Endothelial cell of umbilical vein (primary cell): ENCODE measurements around the gene TGM6. TPM values are rescaled to one million over a fixed set of nuclear protein-coding genes. Genes with fewer than 3 reads are reported as not detected.

Source experiments
- BruUV-seq: library from RNA; stranded (reverse); fragments of 400-500 nt; replicated peaks from 2 replicates; lab custom pipeline; 2021; lab: Mats Ljungman, UMichigan
- CTCF ChIA-PET: fragments of 300-600, 350-600 bp; sonication (Branson Sonifier 250); formaldehyde crosslinking; loops from one replicate; lab custom pipeline; 2021; ENCODE audit warnings: antibody characterized with exemption, inconsistent platforms; lab: Charles Lee
- POLR2A ChIA-PET: fragments of 300-600, 350-600 bp; sonication (Branson Sonifier 250); formaldehyde crosslinking; loops from one replicate; lab custom pipeline; 2021; ENCODE audit warnings: antibody characterized with exemption, inconsistent platforms; lab: Charles Lee
- DNase-seq: peaks from one replicate; pipeline ENCODE4 v3.0.0-alpha.2; 2011; ENCODE audit warnings: low read depth, low spot score
- FAIRE-seq: peaks from 2 replicates; lab custom pipeline; 2011; peaks lifted over from hg19 to GRCh38; lab: Jason Lieb, UNC
- H2AFZ ChIP-seq: 2 replicates; pipeline ENCODE4 v1.6.0; 2012; ENCODE audit warnings: low read depth, low read length, control low read depth, inconsistent platforms
- H3K27ac ChIP-seq: 2 replicates; pipeline ENCODE4 v1.5.1; 2011; ENCODE audit warnings: low read depth, mild to moderate bottlenecking, control low read depth, low read length, moderate library complexity; ENCODE audit not compliant: insufficient read depth
- H3K27me3 ChIP-seq, 2 experiments: 2 replicates each; pipeline versions ENCODE4 v1.6.0 to v1.6.1; 2011; ENCODE audit warnings: low read length in 2 of 2, mixed read lengths in 1 of 2; ENCODE audit not compliant: control insufficient read depth in 2 of 2, insufficient read depth in 2 of 2
- H3K36me3 ChIP-seq, 2 experiments: 2 replicates in 1 of 2; 3 replicates in 1 of 2; pipeline ENCODE4 v1.5.1; 2011; ENCODE audit warnings: low read length in 2 of 2, mild to moderate bottlenecking in 1 of 2, moderate library complexity in 1 of 2; ENCODE audit not compliant: control insufficient read depth in 2 of 2, insufficient read depth in 2 of 2; ENCODE audit errors: extremely low read depth in 1 of 2
- H3K4me1 ChIP-seq: 3 replicates; pipeline ENCODE4 v1.5.1; 2011; ENCODE audit warnings: mild to moderate bottlenecking, low read length; ENCODE audit not compliant: control insufficient read depth, insufficient read depth; ENCODE audit errors: extremely low read depth
- H3K4me2 ChIP-seq: 2 replicates; pipeline ENCODE4 v1.6.1; 2011; ENCODE audit warnings: low read length, control low read depth, mixed read lengths; ENCODE audit not compliant: insufficient read depth
- H3K4me3 ChIP-seq, 3 experiments: fragments of 200-600 bp in 1 of 3; sonication (generic), shearing (Covaris generic) in 1 of 3; replicated peaks in 1 of 3; 2 replicates each; pipeline ENCODE4 v1.5.1; 2011 to 2016; ENCODE audit warnings: control low read depth in 3 of 3, low read length in 3 of 3, mild to moderate bottlenecking in 2 of 3, inconsistent platforms in 1 of 3, low read depth in 1 of 3, moderate library complexity in 1 of 3; ENCODE audit not compliant: insufficient read depth in 1 of 3
- H3K79me2 ChIP-seq: 2 replicates; pipeline ENCODE4 v1.6.0; 2012; ENCODE audit warnings: low read length, inconsistent platforms; ENCODE audit not compliant: control insufficient read depth, insufficient read depth
- H3K9ac ChIP-seq: replicated peaks from 2 replicates; pipeline ENCODE3; 2011; ENCODE audit warnings: low read length, control low read depth; ENCODE audit not compliant: insufficient read depth; ENCODE audit errors: extremely low read depth
- H3K9me1 ChIP-seq: replicated peaks from 3 replicates; pipeline ENCODE4 v1.6.0; 2011; ENCODE audit warnings: mild to moderate bottlenecking, low read length; ENCODE audit not compliant: control insufficient read depth, insufficient read depth; ENCODE audit errors: extremely low read depth
- H3K9me3 ChIP-seq: replicated peaks from 2 replicates; pipeline ENCODE4 v1.5.1; 2012; ENCODE audit warnings: low read length, inconsistent platforms; ENCODE audit not compliant: control insufficient read depth, insufficient read depth
- H4K20me1 ChIP-seq: replicated peaks from 2 replicates; pipeline ENCODE3; 2011; ENCODE audit warnings: mild to moderate bottlenecking, low read length; ENCODE audit not compliant: control insufficient read depth, insufficient read depth; ENCODE audit errors: extremely low read depth
- EZH2 ChIP-seq: IDR thresholded peaks from 2 replicates; pipeline ENCODE4 v1.6.1; 2012; ENCODE audit warnings: borderline replicate concordance, low read depth, mild to moderate bottlenecking, moderate library complexity, low read length, inconsistent platforms; ENCODE audit not compliant: severe bottlenecking
- FOS ChIP-seq: IDR thresholded peaks from 2 replicates; pipeline ENCODE4 v1.6.1; 2011; ENCODE audit warnings: mild to moderate bottlenecking, low read length, moderate library complexity, borderline replicate concordance; ENCODE audit not compliant: insufficient read depth
- GATA2 ChIP-seq: IDR thresholded peaks from 2 replicates; pipeline ENCODE4 v1.7.0; 2011; ENCODE audit warnings: low read depth, mild to moderate bottlenecking, moderate library complexity, mixed read lengths, low read length; ENCODE audit not compliant: insufficient read length, insufficient read depth
- JUN ChIP-seq: IDR thresholded peaks from 2 replicates; pipeline ENCODE4 v1.6.1; 2011; ENCODE audit warnings: borderline replicate concordance, low read depth; ENCODE audit not compliant: insufficient read length, insufficient read depth
- MYC ChIP-seq: IDR thresholded peaks from one replicate; pipeline ENCODE4 v1.6.1; 2011; ENCODE audit warnings: mild to moderate bottlenecking, low read depth, low read length
- POLR2A ChIP-seq: IDR thresholded peaks from 2 replicates; pipeline ENCODE4 v1.6.1; 2012; ENCODE audit warnings: low read depth, mild to moderate bottlenecking, control low read depth, low read length
- POLR2AphosphoS5 ChIP-seq: IDR thresholded peaks from 2 replicates; pipeline ENCODE4 v1.6.1; 2012; ENCODE audit warnings: low read depth, mild to moderate bottlenecking, control low read depth, low read length, moderate library complexity; ENCODE audit not compliant: insufficient read depth
- dilution Hi-C: fragments of 300-500 bp; cut with MboI; formaldehyde crosslinking; loops from one replicate; pipeline ENCODE4 v1.15.0; 2019; ENCODE audit warnings: low sequenced_read_pairs; ENCODE audit not compliant: extremely low pct_ligation_motif_present
- intact Hi-C: fragments of 100-400 bp; cut with micrococcal nuclease; formaldehyde crosslinking; loops from one replicate; pipeline ENCODE4 v1.10.0; 2022
- polyA plus RNA-seq, 4 experiments: library from polyadenylated mRNA; depleted of rRNA in 3 of 4; stranded (reverse) in 3 of 4; unstranded in 1 of 4; fragments of >200 nt; gene quantifications; 2 replicates each; pipeline versions ENCODE4 v1.2.1 to v1.2.3, GENCODE V29; 2011 to 2012; ENCODE audit warnings: missing spikeins in 1 of 4
- total RNA-seq: library from RNA; stranded (reverse); gene quantifications from 2 replicates; pipeline ENCODE4 v1.2.3, GENCODE V29; 2021
- TF ChIP-seq, protein P1 (sequence below), 2 donors: IDR thresholded peaks; 1 replicate in 1 of 2; 2 replicates in 1 of 2; pipeline ENCODE4 v1.5.1; 2011; ENCODE audit warnings: low read length in 2 of 2, mild to moderate bottlenecking in 2 of 2, moderate library complexity in 2 of 2, control low read depth in 1 of 2, inconsistent platforms in 1 of 2, low read depth in 1 of 2; ENCODE audit not compliant: insufficient read depth in 1 of 2; ENCODE audit errors: extremely low read depth in 1 of 2
- TF ChIP-seq, protein P2 (sequence below): IDR thresholded peaks from 2 replicates; pipeline ENCODE4 v1.6.1; 2011; ENCODE audit not compliant: insufficient read depth, insufficient read length

The TGM6 gene
- total and polyA plus RNA-seq, 2 donors (not counting 3 experiments of a cell fraction or from before 2014, with no cell fraction given), result not detected

DNA sequence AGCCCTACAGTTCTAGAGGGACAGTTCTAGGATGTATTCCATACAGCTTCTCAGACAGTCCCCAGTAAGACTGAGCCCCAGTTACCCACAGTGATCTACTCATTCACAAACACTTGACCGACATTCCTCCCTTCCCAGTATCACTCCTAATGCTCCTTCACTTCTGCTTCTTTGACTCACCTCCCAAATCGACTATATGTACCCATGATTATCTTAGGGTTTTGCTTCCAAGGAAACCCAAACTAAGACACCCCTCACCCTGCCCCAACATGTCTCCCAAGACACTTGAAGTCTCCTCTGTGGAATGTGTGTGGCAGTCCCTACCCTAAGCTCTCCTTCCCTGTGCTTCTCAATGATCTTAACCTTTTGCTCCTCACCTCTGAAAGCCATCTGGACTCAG, 23.6 kb upstream of the TGM6 start:
- Histone ChIP-seq H3K4me2 (no peak overlapping the region), H3K27me3 (peaks cover 9 to 27% of the 10 kb centered on the region in 2 experiments), H3K36me3 (no peaks in the 10 kb centered on the region), H4K20me1 (no peaks in the 10 kb centered on the region), H3K9ac (no peak overlapping the region), H3K9me1 (no peaks in the 10 kb centered on the region), H3K9me3 (no peaks in the 10 kb centered on the region), H2AFZ (no peak overlapping the region), H3K79me2 (no peaks in the 10 kb centered on the region), H3K4me1 (peaks cover 1% of the 10 kb centered on the region), H3K27ac (no peak overlapping the region), H3K4me3 (no peak overlapping the region)
- DNase-seq, result no peak
- ChIA-PET POLR2A (no interaction called here), CTCF (interaction anchor here (0.6 to 1.2 kb wide), 3 partner anchors 30 to 290 kb away, joined by 3 read pairs; no protein-coding TSS in a partner anchor)
- dilution Hi-C loops, result no loop called here
- no peak for TF ChIP-seq MYC
- TF ChIP-seq EZH2, result no peak
- no peak for TF ChIP-seq POLR2A
- TF ChIP-seq, protein P1, sequence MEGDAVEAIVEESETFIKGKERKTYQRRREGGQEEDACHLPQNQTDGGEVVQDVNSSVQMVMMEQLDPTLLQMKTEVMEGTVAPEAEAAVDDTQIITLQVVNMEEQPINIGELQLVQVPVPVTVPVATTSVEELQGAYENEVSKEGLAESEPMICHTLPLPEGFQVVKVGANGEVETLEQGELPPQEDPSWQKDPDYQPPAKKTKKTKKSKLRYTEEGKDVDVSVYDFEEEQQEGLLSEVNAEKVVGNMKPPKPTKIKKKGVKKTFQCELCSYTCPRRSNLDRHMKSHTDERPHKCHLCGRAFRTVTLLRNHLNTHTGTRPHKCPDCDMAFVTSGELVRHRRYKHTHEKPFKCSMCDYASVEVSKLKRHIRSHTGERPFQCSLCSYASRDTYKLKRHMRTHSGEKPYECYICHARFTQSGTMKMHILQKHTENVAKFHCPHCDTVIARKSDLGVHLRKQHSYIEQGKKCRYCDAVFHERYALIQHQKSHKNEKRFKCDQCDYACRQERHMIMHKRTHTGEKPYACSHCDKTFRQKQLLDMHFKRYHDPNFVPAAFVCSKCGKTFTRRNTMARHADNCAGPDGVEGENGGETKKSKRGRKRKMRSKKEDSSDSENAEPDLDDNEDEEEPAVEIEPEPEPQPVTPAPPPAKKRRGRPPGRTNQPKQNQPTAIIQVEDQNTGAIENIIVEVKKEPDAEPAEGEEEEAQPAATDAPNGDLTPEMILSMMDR (IDR thresholded peaks at IDR 0.05; ENCODE audit: extremely low read depth in 1 of 2, insufficient read depth in 1 of 2, low read depth in 1 of 2, low read length in 2 of 2), result no peak
- TF ChIP-seq FOS, result no peak
- no peak for TF ChIP-seq JUN
- TF ChIP-seq GATA2, result no peak
- TF ChIP-seq POLR2AphosphoS5, result no peak
- TF ChIP-seq, protein P2, sequence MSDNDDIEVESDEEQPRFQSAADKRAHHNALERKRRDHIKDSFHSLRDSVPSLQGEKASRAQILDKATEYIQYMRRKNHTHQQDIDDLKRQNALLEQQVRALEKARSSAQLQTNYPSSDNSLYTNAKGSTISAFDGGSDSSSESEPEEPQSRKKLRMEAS, result no peak
- intact Hi-C loops, result no loop called here
- BruUV-seq, result no TSS peak
- FAIRE-seq, result no peak
